Bronchial epithelial cell (primary cell): ENCODE data around the gene COL15A1. TPM values are rescaled to one million over a fixed set of nuclear protein-coding genes. Genes with fewer than 3 reads are reported as not detected.
A peak's percentile ranks its signal among the peaks of the same experiment; 100 is the strongest.

Experiments
- DNase-seq: peaks from one replicate; pipeline ENCODE4 v3.0.0-alpha.2; 2010; ENCODE audit warnings: low read depth
- FAIRE-seq: peaks from 2 replicates; lab custom pipeline; 2011; peaks lifted over from hg19 to GRCh38; lab: Jason Lieb, UNC
- H3K27me3 ChIP-seq: 2 replicates; pipeline ENCODE4 v1.5.1; 2011; ENCODE audit warnings: low read length; ENCODE audit not compliant: control insufficient read depth, insufficient read depth
- H3K36me3 ChIP-seq: 2 replicates; pipeline ENCODE4 v1.5.1; 2011; ENCODE audit warnings: low read length; ENCODE audit not compliant: control insufficient read depth, insufficient read depth
- H3K4me3 ChIP-seq: 2 replicates; pipeline ENCODE4 v1.5.1; 2011; ENCODE audit warnings: mild to moderate bottlenecking, low read depth, low read length, control low read depth
- CTCF ChIP-seq: IDR thresholded peaks from 2 replicates; pipeline ENCODE4 v1.5.1; 2011; ENCODE audit warnings: mild to moderate bottlenecking, moderate library complexity, low read length, control low read depth, inconsistent platforms; ENCODE audit not compliant: insufficient read depth, severe bottlenecking
- total RNA-seq: library from RNA; depleted of rRNA; stranded (reverse); fragments of >200 nt; gene quantifications from 2 replicates; pipeline ENCODE4 v1.2.1, GENCODE V29; 2014

Gene COL15A1
- total RNA-seq, 1 donor from 2014 or later = 1.6 TPM

DNA sequence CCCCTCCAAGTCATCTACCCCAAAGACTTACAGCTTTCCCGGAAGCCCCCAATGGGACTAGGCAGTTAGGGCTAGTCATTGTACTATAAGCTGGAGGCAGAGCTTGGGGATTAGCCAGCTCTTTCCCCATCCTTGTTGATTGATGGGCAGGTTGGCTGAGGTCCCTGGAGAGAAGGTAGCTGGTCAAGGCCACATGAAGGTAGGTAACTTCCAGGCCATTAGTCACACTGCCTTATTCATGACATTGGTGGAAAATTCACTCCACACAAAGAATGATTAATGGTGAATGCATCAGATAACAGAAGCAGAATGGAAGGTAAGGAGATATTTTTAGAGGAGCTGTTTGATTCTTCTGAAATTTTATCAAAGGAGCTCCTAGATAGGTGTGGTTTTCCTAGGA, 111.7 kb downstream of the COL15A1 start:
- Histone ChIP-seq H3K4me3 (no peak overlapping the region), H3K27me3 (no peaks in the 10 kb centered on the region), H3K36me3 (no peaks in the 10 kb centered on the region)
- TF ChIP-seq CTCF = no peak
- FAIRE-seq (no peak), DNase-seq (peak; percentile 98)

DNA sequence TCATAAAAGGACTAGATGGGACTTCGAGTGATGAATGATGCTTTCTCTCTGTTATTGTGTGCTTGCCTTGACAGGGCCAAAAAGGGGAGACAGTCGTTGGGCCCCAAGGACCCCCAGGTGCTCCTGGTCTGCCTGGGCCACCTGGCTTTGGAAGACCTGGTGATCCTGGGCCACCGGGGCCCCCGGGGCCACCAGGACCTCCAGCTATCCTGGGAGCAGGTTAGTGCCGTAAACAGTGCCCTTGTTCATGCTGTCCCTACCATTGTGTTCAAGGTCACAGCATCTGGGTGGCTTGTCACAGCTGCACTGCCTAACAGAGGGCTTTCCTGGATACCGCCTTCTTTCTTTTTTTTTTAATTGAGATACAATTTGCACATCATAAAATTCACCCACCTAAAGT, 112.5 kb downstream of the COL15A1 start:
- FAIRE-seq = no peak
- Histone ChIP-seq H3K4me3 (no peak overlapping the region), H3K27me3 (no peaks in the 10 kb centered on the region), H3K36me3 (no peaks in the 10 kb centered on the region)
- no peak for TF ChIP-seq CTCF
- DNase-seq = no peak

GRCh38 chr9:99056886-99057664, 113.4 kb downstream of the COL15A1 start:
- no peak overlapping the region for H3K4me3 ChIP-seq
- no peaks in the 10 kb centered on the region for H3K27me3 ChIP-seq
- TF ChIP-seq CTCF = no peak
- no peaks in the 10 kb centered on the region for H3K36me3 ChIP-seq
- FAIRE-seq (no peak), DNase-seq (peak; percentile 90)

DNA sequence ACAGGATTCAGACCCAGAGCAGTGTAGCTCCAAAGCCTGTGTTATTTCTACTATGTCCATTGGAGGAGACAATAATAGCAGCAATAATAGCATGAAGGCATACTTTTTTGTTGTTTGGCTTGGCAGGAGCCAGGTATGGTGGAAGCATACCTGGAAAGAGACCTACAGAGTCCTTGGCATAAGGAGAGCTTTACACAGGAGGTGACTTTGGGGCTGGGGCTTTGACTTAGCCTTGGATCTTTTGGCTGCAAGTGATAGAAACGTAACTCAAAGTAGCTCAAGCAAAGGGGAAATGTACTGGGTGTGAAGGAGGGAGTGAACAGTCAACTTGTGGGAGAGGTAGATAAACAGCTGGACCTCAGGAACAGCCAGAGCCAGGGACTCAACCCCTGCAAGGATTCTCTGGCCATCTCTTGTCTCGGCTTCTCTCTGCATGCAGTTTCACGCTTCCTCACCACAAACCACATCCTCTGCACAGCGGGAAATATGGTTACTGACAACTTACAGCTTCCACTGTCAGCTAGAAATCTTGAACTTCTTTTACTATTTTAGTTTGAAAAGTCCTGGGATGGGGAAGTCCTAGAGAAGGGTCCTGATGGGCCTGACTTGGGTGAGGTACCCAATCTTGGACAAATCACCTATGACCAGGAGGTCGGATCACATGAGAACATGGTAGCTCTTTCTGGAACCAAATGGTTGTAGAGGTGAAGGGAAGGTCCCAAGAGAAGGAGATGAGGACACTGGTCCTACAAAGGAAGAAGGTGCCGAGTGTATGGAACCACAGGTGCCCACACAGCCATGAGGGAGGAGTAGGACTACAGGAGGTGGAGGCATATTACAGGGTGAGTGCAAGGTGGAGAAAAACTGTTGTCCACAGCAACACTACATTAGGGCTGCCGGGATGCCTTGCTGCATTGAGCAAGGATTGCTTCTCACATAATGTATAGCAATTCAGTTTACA, 114.2 kb downstream of the COL15A1 start:
- H3K36me3 ChIP-seq = no peaks in the 10 kb centered on the region
- FAIRE-seq (no peak), DNase-seq (peak; percentile 73)
- no peak overlapping the region for H3K4me3 ChIP-seq
- H3K27me3 ChIP-seq = peaks cover 3% of the 10 kb centered on the region
- TF ChIP-seq CTCF = no peak

DNA sequence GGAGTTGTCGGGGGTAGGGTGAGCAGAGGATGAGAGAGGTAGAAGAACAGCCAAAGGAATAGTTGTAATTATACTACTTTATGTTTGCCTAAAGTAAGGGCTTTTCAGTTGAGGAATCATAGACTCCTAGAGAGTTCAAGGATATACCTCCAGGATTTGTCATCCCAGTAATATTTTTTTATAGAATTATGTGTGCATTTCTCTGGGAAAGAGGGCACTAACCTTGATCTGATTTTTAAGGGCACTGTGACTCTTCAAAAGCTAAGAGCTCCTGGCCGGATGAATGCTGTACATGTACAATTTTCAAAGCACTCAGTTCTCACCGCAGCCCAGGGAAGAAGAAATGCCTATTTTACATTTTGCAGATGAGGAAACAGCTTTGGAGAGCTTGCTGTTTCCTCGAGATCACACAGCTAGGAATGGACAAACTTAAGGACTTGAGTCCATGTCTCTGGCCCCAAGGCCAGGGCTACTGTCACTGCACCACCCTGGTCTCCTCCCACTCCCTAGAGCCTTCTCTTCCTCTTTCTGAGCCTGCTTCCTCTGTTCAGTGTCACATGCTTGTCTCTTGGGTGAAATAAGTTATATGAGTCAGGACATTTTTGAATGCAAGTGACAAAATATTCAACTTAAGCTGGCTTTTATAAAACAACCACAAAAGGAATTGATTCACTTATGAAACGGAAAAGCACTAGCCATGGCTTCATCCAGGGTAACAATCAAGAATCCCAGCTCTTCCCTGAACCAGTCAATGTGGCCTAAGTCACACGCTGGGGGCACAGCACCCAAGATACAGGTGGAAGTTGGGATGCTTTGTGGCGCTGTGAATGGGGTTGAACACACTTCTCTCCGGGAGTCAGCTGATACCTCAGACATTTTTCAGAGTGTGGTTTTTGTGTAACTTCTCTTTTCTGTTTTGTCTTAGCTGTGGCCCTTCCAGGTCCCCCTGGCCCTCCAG, 115.5 kb downstream of the COL15A1 start:
- FAIRE-seq = no peak
- Histone ChIP-seq H3K36me3 (no peaks in the 10 kb centered on the region), H3K27me3 (peaks cover 4% of the 10 kb centered on the region), H3K4me3 (no peak overlapping the region)
- no peak for TF ChIP-seq CTCF
- DNase-seq = no peak
